Measurements from ENCODE around the gene LBR. TPM values are rescaled to one million over a fixed set of nuclear protein-coding genes. Genes with fewer than 3 reads are reported as not detected.

LBR gene
- total RNA-seq, 2 donors from 2014 or later = 127 to 173 TPM

GRCh38 chr1:225446595-225446960 lies 18.7 kb upstream of the LBR start:
- H3K27ac Mint-ChIP-seq = peak overlapping the region; percentile 77 to 92
- no peaks in the 10 kb centered on the region for H3K9me3 Mint-ChIP-seq
- H3K27me3 Mint-ChIP-seq = no peaks in the 10 kb centered on the region
- ATAC-seq (no peak), DNase-seq (ENCODE audit: low spot score) (no peak)
- no peak overlapping the region for H3K4me3 Mint-ChIP-seq
- no peaks in the 10 kb centered on the region for H3K36me3 Mint-ChIP-seq
- peaks cover 64 to 68% of the 10 kb centered on the region in 2 donors for H3K4me1 Mint-ChIP-seq (ENCODE audit: low read depth in 2 of 2)

GRCh38 chr1:225445639-225446594 lies 18.1 kb upstream of the LBR start:
- no peaks in the 10 kb centered on the region for H3K36me3 Mint-ChIP-seq
- H3K27ac Mint-ChIP-seq = peak overlapping the region; percentile 77 to 92
- peaks cover 62 to 66% of the 10 kb centered on the region in 2 donors for H3K4me1 Mint-ChIP-seq (ENCODE audit: low read depth in 2 of 2)
- H3K9me3 Mint-ChIP-seq = no peaks in the 10 kb centered on the region
- H3K27me3 Mint-ChIP-seq = no peaks in the 10 kb centered on the region
- DNase-seq (ENCODE audit: low spot score) (no peak), ATAC-seq (no peak)
- peak overlapping the region; percentile 86 for H3K4me3 Mint-ChIP-seq

GRCh38 chr1:225442123-225442505 lies 14.3 kb upstream of the LBR start:
- DNase-seq (ENCODE audit: low spot score) (no peak), ATAC-seq (no peak)
- H3K27ac Mint-ChIP-seq = peak overlapping the region in 1 of 2 donors; percentile 72
- H3K4me3 Mint-ChIP-seq = peak overlapping the region; percentile 9
- no peaks in the 10 kb centered on the region for H3K36me3 Mint-ChIP-seq
- peaks cover 42 to 49% of the 10 kb centered on the region in 2 donors for H3K4me1 Mint-ChIP-seq (ENCODE audit: low read depth in 2 of 2)
- H3K27me3 Mint-ChIP-seq = no peaks in the 10 kb centered on the region
- H3K9me3 Mint-ChIP-seq = no peaks in the 10 kb centered on the region

GRCh38 chr1:225441314-225442122 lies 13.7 kb upstream of the LBR start:
- Mint-ChIP-seq H3K9me3 (no peaks in the 10 kb centered on the region), H3K27ac (peak overlapping the region in 1 of 2 donors; percentile 23), H3K4me1 (ENCODE audit: low read depth in 2 of 2) (peaks cover 42 to 49% of the 10 kb centered on the region in 2 donors), H3K4me3 (peak overlapping the region; percentile 9), H3K36me3 (no peaks in the 10 kb centered on the region), H3K27me3 (no peaks in the 10 kb centered on the region)
- ATAC-seq (no peak), DNase-seq (ENCODE audit: low spot score) (no peak)

GRCh38 chr1:225440380-225441221 lies 12.8 kb upstream of the LBR start:
- Mint-ChIP-seq H3K4me3 (no peak overlapping the region), H3K27ac (no peak overlapping the region), H3K27me3 (peaks cover 0 to 3% of the 10 kb centered on the region in 2 donors), H3K36me3 (no peaks in the 10 kb centered on the region), H3K9me3 (no peaks in the 10 kb centered on the region), H3K4me1 (ENCODE audit: low read depth in 2 of 2) (peaks cover 33 to 40% of the 10 kb centered on the region in 2 donors)
- no peak for DNase-seq (ENCODE audit: low spot score)
- ATAC-seq = no peak

GRCh38 chr1:225437710-225438437 lies 10.0 kb upstream of the LBR start:
- peaks cover 11 to 16% of the 10 kb centered on the region in 2 donors for H3K4me1 Mint-ChIP-seq (ENCODE audit: low read depth in 2 of 2)
- H3K36me3 Mint-ChIP-seq = no peaks in the 10 kb centered on the region
- H3K9me3 Mint-ChIP-seq = no peaks in the 10 kb centered on the region
- peak overlapping the region in 1 of 2 donors; percentile 62 for H3K27ac Mint-ChIP-seq
- no peak overlapping the region for H3K4me3 Mint-ChIP-seq
- ATAC-seq = no peak
- no peak for DNase-seq (ENCODE audit: low spot score)
- H3K27me3 Mint-ChIP-seq = peaks cover 0 to 4% of the 10 kb centered on the region in 2 donors

GRCh38 chr1:225435957-225436392 lies 8.1 kb upstream of the LBR start:
- no peaks in the 10 kb centered on the region for H3K36me3 Mint-ChIP-seq
- no peak for ATAC-seq
- no peaks in the 10 kb centered on the region for H3K4me1 Mint-ChIP-seq (ENCODE audit: low read depth in 2 of 2)
- no peaks in the 10 kb centered on the region for H3K9me3 Mint-ChIP-seq
- no peak for DNase-seq (ENCODE audit: low spot score)
- no peak overlapping the region for H3K4me3 Mint-ChIP-seq
- H3K27ac Mint-ChIP-seq = peak overlapping the region in 1 of 2 donors; percentile 6
- H3K27me3 Mint-ChIP-seq = peaks cover 0 to 4% of the 10 kb centered on the region in 2 donors

- DNase-seq (ENCODE audit: low spot score) = no peak
- ATAC-seq = no peak
- Mint-ChIP-seq H3K9me3 (no peaks in the 10 kb centered on the region), H3K27ac (peak overlapping the region in 1 of 2 donors; percentile 6), H3K36me3 (no peaks in the 10 kb centered on the region), H3K27me3 (peaks cover 0 to 4% of the 10 kb centered on the region in 2 donors), H3K4me3 (no peak overlapping the region), H3K4me1 (ENCODE audit: low read depth in 2 of 2) (peaks cover 0 to under 1% of the 10 kb centered on the region in 2 donors)
Observed at GRCh38 chr1:225435487-225435886, 7.6 kb upstream of the LBR start.

- Mint-ChIP-seq H3K4me1 (ENCODE audit: low read depth in 2 of 2) (peaks cover 0 to 4% of the 10 kb centered on the region in 2 donors), H3K9me3 (no peaks in the 10 kb centered on the region), H3K27ac (no peak overlapping the region), H3K4me3 (no peak overlapping the region), H3K36me3 (no peaks in the 10 kb centered on the region), H3K27me3 (peaks cover 0 to 4% of the 10 kb centered on the region in 2 donors)
- ATAC-seq (no peak), DNase-seq (ENCODE audit: low spot score) (no peak)
Observed at GRCh38 chr1:225435076-225435475, 7.2 kb upstream of the LBR start.

- no peaks in the 10 kb centered on the region for H3K36me3 Mint-ChIP-seq
- no peaks in the 10 kb centered on the region for H3K9me3 Mint-ChIP-seq
- no peak overlapping the region for H3K27ac Mint-ChIP-seq
- DNase-seq (ENCODE audit: low spot score) = no peak
- peaks cover 5 to 10% of the 10 kb centered on the region in 2 donors for H3K4me1 Mint-ChIP-seq (ENCODE audit: low read depth in 2 of 2)
- no peak for ATAC-seq
- no peak overlapping the region for H3K4me3 Mint-ChIP-seq
- H3K27me3 Mint-ChIP-seq = peaks cover 0 to 4% of the 10 kb centered on the region in 2 donors
Observed at GRCh38 chr1:225434046-225434445, 6.2 kb upstream of the LBR start.

GRCh38 chr1:225431081-225431863 lies 3.4 kb upstream of the LBR start:
- no peaks in the 10 kb centered on the region for H3K9me3 Mint-ChIP-seq
- peaks cover 0 to 4% of the 10 kb centered on the region in 2 donors for H3K27me3 Mint-ChIP-seq
- H3K27ac Mint-ChIP-seq = no peak overlapping the region

GRCh38 chr1:225430301-225430700 lies 2.5 kb upstream of the LBR start:
- Mint-ChIP-seq H3K27me3 (no peaks in the 10 kb centered on the region), H3K4me1 (ENCODE audit: low read depth in 2 of 2) (peaks cover 20 to 29% of the 10 kb centered on the region in 2 donors), H3K4me3 (no peak overlapping the region), H3K27ac (no peak overlapping the region), H3K9me3 (no peaks in the 10 kb centered on the region), H3K36me3 (no peaks in the 10 kb centered on the region)
- DNase-seq (ENCODE audit: low spot score) (no peak), ATAC-seq (no peak)

More at GRCh38 chr1:225431081-225431863, 3.4 kb upstream of the LBR start:
- ATAC-seq = no peak
- Mint-ChIP-seq H3K4me1 (ENCODE audit: low read depth in 2 of 2) (peaks cover 12 to 19% of the 10 kb centered on the region in 2 donors), H3K4me3 (no peak overlapping the region), H3K36me3 (no peaks in the 10 kb centered on the region)
- DNase-seq (ENCODE audit: low spot score) = no peak

Measured in natural killer cell treated with Interleukin-12 subunit alpha and Interleukin-12 subunit beta and Interleukin-15 and Interleukin-18, amount 100 ng/mL, for 72 hours (primary cell).